Panc1 (cell line): ENCODE measurements around the gene SH3BP2. TPM values are rescaled to one million over a fixed set of nuclear protein-coding genes. Genes with fewer than 3 reads are reported as not detected.

Source experiments
- total RNA-seq: library from RNA; stranded (reverse); gene quantifications from one replicate; pipeline ENCODE4 v1.2.1, GENCODE V29; 2021; ENCODE audit not compliant: unreplicated experiment

The SH3BP2 gene
- total RNA-seq, 1 experiment from 2014 or later: 93.4 TPM

Other genes with a start within 250 kb of the SH3BP2 start
- 60.3 TPM for gene TNIP2, start 36.7 kb upstream of the SH3BP2 start, total RNA-seq
- 158 TPM for gene ADD1, start 50.8 kb downstream of the SH3BP2 start, total RNA-seq
- gene NOP14, start 170.3 kb downstream of the SH3BP2 start, total RNA-seq: 32.9 TPM
- 2.5 TPM for gene GRK4, start 170.5 kb downstream of the SH3BP2 start, total RNA-seq